ENCODE data around the gene GUF1.

Gene GUF1

DNA sequence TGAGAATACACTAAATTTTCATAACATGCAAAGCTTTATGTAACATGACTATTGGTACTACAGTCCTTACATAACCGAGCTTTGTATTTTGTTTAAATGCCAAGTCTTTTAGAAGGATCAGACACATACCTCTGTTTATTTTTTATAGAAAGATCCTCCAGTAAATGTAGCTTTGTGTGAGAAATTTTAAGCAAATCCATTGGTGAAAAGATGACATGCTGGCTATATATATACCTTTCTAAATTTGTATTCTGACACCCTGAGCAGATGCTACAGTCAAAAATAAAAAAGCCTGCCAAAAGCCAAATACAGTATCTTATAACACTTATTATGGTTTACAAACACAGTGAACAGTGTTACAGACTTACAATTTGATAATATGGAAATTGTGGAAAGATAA, 26.8 kb upstream of the GUF1 start, which contains the start of gene YIPF7:
YIPF7 (minus strand) TSS at position 201 of the 400 bp plus-strand sequence. CDS start 1,525 bp downstream, outside the sequence.
- no peak for DNase-seq (ENCODE audit: low read depth)
- H3K4me3 ChIP-seq (ENCODE audit: low read length): no peak within 1 kb of the TSS

DNA sequence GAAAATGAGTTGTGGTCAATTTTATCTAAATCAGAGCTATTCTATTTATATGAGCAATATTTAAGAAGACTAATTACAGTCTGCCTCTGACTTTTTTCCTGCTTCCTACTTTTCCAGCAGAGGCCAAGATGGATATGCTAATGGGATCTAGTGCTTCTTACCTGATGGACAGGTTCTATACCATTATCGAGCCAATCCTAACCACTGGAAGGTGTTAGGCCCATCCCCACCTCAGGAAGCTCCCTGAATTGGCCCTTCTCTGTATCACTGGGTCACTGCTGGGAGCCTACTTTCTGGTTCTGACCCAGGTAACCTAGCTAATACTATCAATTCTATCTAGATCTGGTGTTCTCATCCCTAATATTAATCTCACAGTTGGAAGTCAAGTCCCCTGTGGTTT, 26.2 kb upstream of the GUF1 start:
- no peak for DNase-seq (ENCODE audit: low read depth)
- TF ChIP-seq, protein P1, sequence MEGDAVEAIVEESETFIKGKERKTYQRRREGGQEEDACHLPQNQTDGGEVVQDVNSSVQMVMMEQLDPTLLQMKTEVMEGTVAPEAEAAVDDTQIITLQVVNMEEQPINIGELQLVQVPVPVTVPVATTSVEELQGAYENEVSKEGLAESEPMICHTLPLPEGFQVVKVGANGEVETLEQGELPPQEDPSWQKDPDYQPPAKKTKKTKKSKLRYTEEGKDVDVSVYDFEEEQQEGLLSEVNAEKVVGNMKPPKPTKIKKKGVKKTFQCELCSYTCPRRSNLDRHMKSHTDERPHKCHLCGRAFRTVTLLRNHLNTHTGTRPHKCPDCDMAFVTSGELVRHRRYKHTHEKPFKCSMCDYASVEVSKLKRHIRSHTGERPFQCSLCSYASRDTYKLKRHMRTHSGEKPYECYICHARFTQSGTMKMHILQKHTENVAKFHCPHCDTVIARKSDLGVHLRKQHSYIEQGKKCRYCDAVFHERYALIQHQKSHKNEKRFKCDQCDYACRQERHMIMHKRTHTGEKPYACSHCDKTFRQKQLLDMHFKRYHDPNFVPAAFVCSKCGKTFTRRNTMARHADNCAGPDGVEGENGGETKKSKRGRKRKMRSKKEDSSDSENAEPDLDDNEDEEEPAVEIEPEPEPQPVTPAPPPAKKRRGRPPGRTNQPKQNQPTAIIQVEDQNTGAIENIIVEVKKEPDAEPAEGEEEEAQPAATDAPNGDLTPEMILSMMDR (conservative IDR thresholded peaks at IDR 0.05; ENCODE audit: low read depth, low read length): no peak
- no peak overlapping the region for H3K4me3 ChIP-seq (ENCODE audit: low read length)

More for the DNA sequence above, 26.8 kb upstream of the GUF1 start, which contains the start of gene YIPF7:
- TF ChIP-seq, protein P1 (conservative IDR thresholded peaks at IDR 0.05; ENCODE audit: low read depth, low read length): no peak

DNA sequence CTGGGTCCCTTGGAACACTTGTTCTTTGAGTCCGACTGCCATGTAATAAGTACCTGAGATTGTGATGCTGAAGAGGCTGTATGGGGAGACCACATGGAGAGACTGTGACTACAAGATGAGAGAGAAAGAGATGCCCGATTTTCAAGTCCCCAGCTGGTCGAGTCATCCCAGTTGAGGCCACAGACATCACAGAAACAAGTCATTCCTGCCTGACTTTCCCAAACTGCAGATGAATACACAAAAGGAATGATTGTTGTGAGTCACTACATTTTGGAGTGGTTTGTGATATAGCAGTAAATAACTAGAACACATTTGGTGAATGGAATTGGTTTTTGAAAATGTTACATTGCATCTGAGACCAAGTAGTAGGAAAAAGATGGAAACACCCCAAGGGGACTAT, 17.8 kb upstream of the GUF1 start:
- DNase-seq (ENCODE audit: low read depth): no peak
- no peak overlapping the region for H3K4me3 ChIP-seq (ENCODE audit: low read length)
- TF ChIP-seq, protein P1 (conservative IDR thresholded peaks at IDR 0.05; ENCODE audit: low read depth, low read length): no peak

DNA sequence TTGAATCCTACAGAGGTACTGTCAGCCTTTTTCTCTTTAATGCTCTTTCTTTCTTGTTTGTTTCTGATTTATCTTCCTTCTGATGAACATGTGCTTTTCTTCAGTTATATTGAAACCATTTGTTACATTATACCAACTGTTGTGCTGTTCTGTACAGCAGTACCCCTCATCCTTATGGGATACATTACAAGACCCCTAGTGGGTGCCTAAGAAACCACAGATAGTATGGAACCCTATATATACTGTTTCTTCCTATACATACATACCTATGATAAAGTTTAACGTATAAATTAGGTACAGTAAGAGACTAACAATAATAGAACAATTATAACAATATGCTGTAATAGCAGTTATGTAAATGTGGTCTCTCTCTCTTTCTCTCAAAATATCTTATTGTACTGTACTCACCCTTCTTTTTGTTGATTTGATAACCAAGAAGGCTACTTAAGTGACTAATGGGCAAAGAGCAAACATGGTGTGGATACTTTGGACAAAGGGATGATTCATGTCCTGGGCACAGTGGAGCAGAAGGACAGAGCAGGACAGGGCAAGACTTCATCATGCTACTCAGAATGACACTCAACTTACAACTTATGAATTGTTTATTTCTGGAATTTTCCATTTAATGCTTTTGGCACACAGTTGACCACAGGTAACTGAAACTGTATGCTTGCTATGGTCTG, 16.1 kb upstream of the GUF1 start:
- H3K4me3 ChIP-seq (ENCODE audit: low read length): no peak overlapping the region
- no peak for DNase-seq (ENCODE audit: low read depth)
- TF ChIP-seq, protein P1 (conservative IDR thresholded peaks at IDR 0.05; ENCODE audit: low read depth, low read length): no peak

DNA sequence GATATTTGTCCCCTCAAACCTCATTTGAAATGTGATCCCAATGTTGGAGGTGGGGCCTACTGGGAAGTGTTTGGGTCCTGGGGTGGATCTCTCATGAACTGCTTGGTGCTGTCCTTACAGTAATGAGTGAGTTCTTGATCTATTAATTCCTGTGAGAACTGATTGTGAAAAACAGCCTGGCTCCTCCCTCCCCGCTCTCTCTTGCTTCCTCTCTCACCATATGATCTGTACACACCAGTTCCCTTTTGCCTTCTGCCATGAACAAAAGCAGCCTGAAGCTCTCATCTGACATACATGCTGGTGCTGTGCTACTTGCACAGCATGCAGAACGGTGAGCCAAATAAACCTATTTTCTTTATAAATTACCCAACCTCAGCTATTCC, 15.6 kb upstream of the GUF1 start:
- no peak overlapping the region for H3K4me3 ChIP-seq (ENCODE audit: low read length)
- TF ChIP-seq, protein P1 (conservative IDR thresholded peaks at IDR 0.05; ENCODE audit: low read depth, low read length): no peak
- DNase-seq (ENCODE audit: low read depth): no peak

DNA sequence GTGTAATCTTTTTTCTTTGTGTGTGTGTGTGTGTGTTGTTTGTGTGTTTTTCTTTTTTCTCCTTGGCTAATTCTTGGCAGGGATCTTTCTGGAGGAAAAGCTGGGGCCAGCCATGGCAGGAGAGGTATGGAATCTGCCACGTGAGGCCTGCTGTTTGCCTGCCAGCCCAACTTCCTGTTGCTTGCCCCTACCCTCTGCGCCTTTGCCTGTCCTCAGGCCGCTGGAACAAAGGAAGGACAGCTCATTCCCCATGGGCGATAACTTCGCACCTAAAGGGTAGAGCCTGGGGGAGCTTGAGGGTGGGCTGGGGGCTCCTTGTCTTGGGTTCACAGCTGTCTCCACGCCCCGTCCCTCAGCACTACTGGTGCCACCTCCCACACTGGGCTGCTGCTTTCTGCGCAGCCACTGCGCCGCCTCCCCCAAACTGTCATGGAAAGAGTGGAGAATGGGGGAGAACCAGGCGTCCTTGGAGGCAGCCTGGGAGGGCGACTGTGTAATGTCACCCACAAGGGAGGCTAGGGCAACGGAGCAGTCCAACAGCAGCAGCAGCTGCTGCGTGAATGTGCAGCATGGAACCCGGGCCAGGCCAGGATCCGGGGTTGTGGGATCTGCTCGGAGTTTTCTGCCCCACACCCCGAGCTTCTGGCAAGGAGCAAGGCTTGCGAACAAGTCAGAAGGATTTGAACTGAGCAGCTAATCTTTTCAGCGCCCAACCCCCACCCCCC, 14.5 kb upstream of the GUF1 start:
- DNase-seq (ENCODE audit: low read depth): no peak
- TF ChIP-seq, protein P1 (conservative IDR thresholded peaks at IDR 0.05; ENCODE audit: low read depth, low read length): no peak
- H3K4me3 ChIP-seq (ENCODE audit: low read length): no peak overlapping the region

DNA sequence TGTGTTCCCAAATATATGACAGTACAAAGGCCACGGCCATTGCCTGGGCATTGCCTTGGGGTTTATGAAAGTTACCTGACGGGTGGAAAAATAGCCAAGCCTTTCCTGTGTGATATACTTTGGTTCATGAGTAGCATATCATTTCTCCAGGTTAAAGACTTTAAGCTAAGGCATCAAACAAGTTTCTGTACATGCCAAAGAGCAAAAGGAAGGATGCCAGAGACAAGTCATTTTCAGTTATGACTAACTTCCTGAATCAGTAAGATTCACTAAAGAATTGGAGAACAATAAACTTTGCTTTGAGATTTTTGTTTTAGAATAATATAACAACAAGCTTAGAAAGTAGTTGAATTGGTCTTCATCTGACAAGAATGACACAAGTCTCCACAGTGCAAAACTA, 9.7 kb upstream of the GUF1 start:
- DNase-seq (ENCODE audit: low read depth): no peak
- TF ChIP-seq, protein P1 (conservative IDR thresholded peaks at IDR 0.05; ENCODE audit: low read depth, low read length): no peak
- no peak overlapping the region for H3K4me3 ChIP-seq (ENCODE audit: low read length)
